Activated T-helper 1 cell treated with anti-CD3 and anti-CD28 coated beads, Interleukin-12 subunit alpha, Interleukin-12 subunit beta, Interleukin-2, Interleukin-4 antibody, amounts not matched to agents 30 ng/mL and 10 ng/mL and 1 ng/mL, durations not matched to agents 14 hours and 24 hours and 36 hours (primary cell): Measurements from ENCODE around the gene KLHDC7B. TPM values are rescaled to one million over a fixed set of nuclear protein-coding genes. Genes with fewer than 3 reads are reported as not detected.

Experiments used
- DNase-seq: peaks from one replicate; pipeline ENCODE4 v3.0.0; 2021; ENCODE audit warnings: low spot score
- H3K27ac Mint-ChIP-seq: one replicate; pipeline ENCODE4 v1.8.0; 2021; ENCODE audit warnings: mild to moderate bottlenecking, mixed read lengths
- H3K27me3 Mint-ChIP-seq: one replicate; pipeline ENCODE4 v1.8.0; 2022; ENCODE audit warnings: mild to moderate bottlenecking, moderate library complexity, mixed read lengths; ENCODE audit not compliant: insufficient read depth
- H3K36me3 Mint-ChIP-seq: one replicate; pipeline ENCODE4 v1.8.0; 2021; ENCODE audit warnings: low read depth, mixed read lengths
- H3K4me1 Mint-ChIP-seq: one replicate; pipeline ENCODE4 v1.8.0; 2021; ENCODE audit warnings: low read depth, mixed read lengths
- H3K4me3 Mint-ChIP-seq: one replicate; pipeline ENCODE4 v1.8.0; 2021; ENCODE audit warnings: mild to moderate bottlenecking, moderate library complexity, mixed read lengths
- H3K9me3 Mint-ChIP-seq: one replicate; pipeline ENCODE4 v1.8.0; 2021; ENCODE audit warnings: mixed read lengths
- intact Hi-C: fragments of 100-400 bp; cut with micrococcal nuclease; formaldehyde crosslinking; loops from one replicate; pipeline ENCODE4 v1.15.1; 2024
- total RNA-seq: library from RNA; stranded (reverse); gene quantifications from 2 replicates; pipeline ENCODE4 v1.2.3, GENCODE V29; 2022

The KLHDC7B gene
- total RNA-seq, 1 donor from 2014 or later = 5.5 TPM

DNA sequence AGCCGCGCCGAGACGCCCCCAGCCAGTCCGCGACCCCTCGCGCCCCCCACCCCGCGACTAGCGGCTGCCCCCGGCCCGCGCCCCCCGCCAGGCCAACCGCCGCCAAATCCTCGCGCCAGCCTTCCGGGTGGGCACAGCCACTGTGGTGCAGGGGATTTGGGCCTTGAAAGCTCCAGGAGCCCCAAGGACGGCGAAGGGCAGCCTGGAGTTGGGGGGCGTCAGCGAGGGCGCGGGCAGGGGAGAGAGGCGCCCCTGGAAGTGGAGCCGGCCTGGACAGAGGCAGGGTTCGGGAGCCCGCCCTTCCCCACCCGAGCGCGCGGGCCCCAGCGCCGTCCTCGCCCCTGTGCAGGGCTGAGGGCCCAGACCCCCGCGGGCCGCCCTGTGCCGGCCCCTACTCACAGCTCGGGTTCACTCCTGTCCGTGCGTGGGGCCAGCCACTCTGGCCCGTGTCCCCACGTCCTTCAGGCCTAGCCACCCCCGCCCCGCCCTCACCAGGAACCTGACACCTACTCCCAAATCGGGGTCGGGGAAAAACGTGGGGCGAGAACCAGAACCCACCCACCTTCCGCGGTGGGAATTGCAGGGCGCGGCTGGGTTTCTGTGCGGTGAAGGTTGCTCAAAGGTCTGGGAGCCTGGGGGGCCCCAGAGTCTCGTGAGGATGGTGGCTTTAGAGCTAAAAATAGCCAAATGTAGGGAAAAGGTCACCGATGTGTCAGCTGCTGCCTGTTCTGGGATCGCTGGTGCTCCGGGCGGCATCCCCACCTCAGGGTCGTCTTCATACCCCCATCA is 32.5 kb downstream of the KLHDC7B start, which contains the start of gene CPT1B:
Gene CPT1B, minus strand, starts transcription at position 441 of the 789 bp plus-strand sequence. CDS start 512 bp downstream, outside the sequence.
- Mint-ChIP-seq H3K27me3 (no peaks in the 10 kb centered on the region), H3K4me3 (no peak within 1 kb of the TSS), H3K9me3 (no peaks in the 10 kb centered on the region), H3K4me1 (peaks cover 15% of the 10 kb centered on the region), H3K27ac (no peak within 1 kb of the TSS), H3K36me3 (peaks cover 27% of the 10 kb centered on the region)
- intact Hi-C loops = no loop called here
- no peak for DNase-seq

DNA sequence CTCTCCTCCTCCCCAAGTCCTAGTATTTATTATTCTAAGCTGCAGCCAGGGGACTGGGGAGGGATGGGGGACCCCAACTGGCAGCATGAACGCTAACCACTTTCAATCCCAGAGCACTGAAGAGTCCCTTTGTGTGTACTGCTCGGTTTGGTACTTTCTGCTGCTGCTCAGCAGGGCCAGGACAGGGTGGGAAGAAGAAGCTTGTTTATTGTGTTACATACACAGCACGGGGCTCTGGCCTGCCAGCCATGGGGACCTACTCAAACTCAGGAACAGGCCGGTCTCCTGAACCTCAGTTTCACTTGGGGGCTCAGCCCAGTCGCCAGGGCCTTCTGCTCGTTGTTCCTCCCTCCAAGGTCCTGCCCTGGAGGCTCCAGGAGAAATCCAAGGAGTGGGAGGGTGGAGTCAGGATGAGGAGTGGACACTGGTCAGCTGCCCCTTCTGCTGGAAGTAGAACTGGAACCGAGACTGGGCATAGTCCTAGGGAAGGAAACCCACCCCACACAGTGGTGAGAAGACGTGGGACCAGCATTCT is 33.1 kb downstream of the KLHDC7B start:
- intact Hi-C loops = no loop called here
- peaks cover 27% of the 10 kb centered on the region for H3K36me3 Mint-ChIP-seq

DNA sequence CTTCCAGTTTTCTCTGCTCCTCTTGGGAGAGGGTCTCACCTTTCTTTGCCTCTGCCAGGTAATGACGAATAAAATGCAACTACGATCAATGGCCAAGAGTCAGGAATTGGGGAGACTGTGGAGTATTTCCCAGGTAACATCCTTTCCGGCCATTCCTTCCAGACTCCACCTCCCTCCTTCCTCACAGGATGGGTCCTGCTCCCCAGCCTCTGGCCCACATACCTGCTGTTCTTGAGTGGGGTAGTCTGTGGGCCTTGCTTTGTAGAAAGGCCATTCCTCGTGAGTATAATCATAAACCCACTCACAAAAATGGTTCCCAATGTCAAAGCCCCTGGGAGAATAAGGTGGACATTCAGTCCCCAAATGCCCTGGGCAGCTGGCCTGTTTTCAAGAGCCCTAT is 34.1 kb downstream of the KLHDC7B start:
- peaks cover 22% of the 10 kb centered on the region for H3K4me1 Mint-ChIP-seq
- H3K27ac Mint-ChIP-seq = peak overlapping the region; percentile 58
- no peak for DNase-seq
- intact Hi-C loops = no loop called here
- H3K4me3 Mint-ChIP-seq = peak overlapping the region; percentile 66
- H3K27me3 Mint-ChIP-seq = no peaks in the 10 kb centered on the region
- H3K36me3 Mint-ChIP-seq = peaks cover 27% of the 10 kb centered on the region
- H3K9me3 Mint-ChIP-seq = no peaks in the 10 kb centered on the region

More for the DNA sequence above, 33.1 kb downstream of the KLHDC7B start:
- H3K4me1 Mint-ChIP-seq = peaks cover 20% of the 10 kb centered on the region
- no peaks in the 10 kb centered on the region for H3K9me3 Mint-ChIP-seq
- no peak overlapping the region for H3K27ac Mint-ChIP-seq
- no peak for DNase-seq
- H3K4me3 Mint-ChIP-seq = no peak overlapping the region
- H3K27me3 Mint-ChIP-seq = no peaks in the 10 kb centered on the region

DNA sequence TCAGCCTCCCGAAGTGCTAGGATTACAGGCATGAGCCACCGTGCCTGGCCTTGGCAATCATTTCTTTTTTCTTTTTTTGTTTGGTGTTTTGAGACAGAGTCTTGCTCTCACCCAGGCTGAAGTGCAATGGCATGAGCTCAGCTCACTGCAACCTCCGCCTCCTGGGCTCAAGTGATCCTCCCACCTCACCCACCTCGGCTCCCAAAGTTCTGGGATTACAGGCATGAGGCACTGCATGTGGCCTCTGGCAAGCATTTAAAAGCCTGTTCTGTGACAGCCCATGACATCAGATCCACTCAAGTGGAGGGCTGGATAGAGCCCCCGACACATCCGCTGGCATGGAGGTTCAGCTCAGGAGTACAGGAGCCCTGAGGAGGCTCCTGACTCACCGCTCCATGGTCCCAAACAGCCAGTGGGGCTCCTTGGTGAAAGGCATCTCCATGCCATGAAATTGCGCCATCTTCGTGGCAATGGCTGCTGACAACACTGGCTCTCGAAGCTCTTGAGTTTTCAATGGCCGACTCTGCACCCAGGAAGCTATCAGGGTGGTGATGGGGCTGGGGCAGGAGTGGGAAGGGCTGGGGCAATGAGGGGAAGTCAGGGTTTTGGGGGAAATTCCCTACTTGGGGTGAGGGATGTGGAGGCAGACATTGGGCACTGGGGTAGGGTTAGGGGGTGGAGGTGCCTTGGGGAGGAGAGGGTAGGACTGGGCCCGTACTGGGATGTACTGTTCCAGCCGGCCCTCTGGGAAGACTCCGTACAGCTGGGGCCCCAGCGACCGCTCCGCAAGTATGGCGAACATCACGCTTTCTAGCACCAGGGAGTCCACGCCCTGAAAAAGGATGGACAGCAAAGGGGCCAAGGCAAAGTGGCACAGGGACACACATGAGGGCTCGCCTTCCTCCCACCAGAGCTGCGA is 35.6 kb downstream of the KLHDC7B start:
- peak overlapping the region; percentile 83 for H3K27ac Mint-ChIP-seq
- DNase-seq = no peak
- peaks cover 16% of the 10 kb centered on the region for H3K36me3 Mint-ChIP-seq
- intact Hi-C loops = no loop called here
- H3K4me3 Mint-ChIP-seq = peak overlapping the region; percentile 94
- no peaks in the 10 kb centered on the region for H3K27me3 Mint-ChIP-seq
- peaks cover 22% of the 10 kb centered on the region for H3K4me1 Mint-ChIP-seq
- H3K9me3 Mint-ChIP-seq = no peaks in the 10 kb centered on the region

GRCh38 chr22:50581950-50582492 is 36.3 kb downstream of the KLHDC7B start:
- H3K36me3 Mint-ChIP-seq = peaks cover 13% of the 10 kb centered on the region
- no peak for DNase-seq
- H3K9me3 Mint-ChIP-seq = no peaks in the 10 kb centered on the region
- peaks cover 22% of the 10 kb centered on the region for H3K4me1 Mint-ChIP-seq
- H3K4me3 Mint-ChIP-seq = peak overlapping the region; percentile 94
- H3K27ac Mint-ChIP-seq = peak overlapping the region; percentile 83
- intact Hi-C loops = loop anchor here (1.0 to 2.0 kb wide), 10 partner anchors 19 to 109 kb away; partner anchors contain the start of genes ARSA, NCAPH2, SBF1 and SCO2
- no peaks in the 10 kb centered on the region for H3K27me3 Mint-ChIP-seq

GRCh38 chr22:50582493-50583293 is 37.0 kb downstream of the KLHDC7B start, which contains the start of gene CHKB:
Gene CHKB, minus strand, starts transcription at chr22:50582849. Its CDS starts 68 bp downstream, at chr22:50582781.
- no peaks in the 10 kb centered on the region for H3K9me3 Mint-ChIP-seq
- peak within 1 kb of the TSS; percentile 94 for H3K4me3 Mint-ChIP-seq
- peaks cover 22% of the 10 kb centered on the region for H3K4me1 Mint-ChIP-seq
- peak; percentile 100 for DNase-seq
- no peaks in the 10 kb centered on the region for H3K27me3 Mint-ChIP-seq
- H3K27ac Mint-ChIP-seq = peak within 1 kb of the TSS; percentile 96
- peaks cover 11% of the 10 kb centered on the region for H3K36me3 Mint-ChIP-seq
- intact Hi-C loops = loop anchor here (1.0 to 2.0 kb wide), 10 partner anchors 19 to 108 kb away; partner anchors contain the start of genes ARSA, NCAPH2, SBF1 and SCO2

GRCh38 chr22:50583294-50583861 is 37.7 kb downstream of the KLHDC7B start:
- H3K27me3 Mint-ChIP-seq = no peaks in the 10 kb centered on the region
- intact Hi-C loops = loop anchor here (2.0 kb wide), 3 partner anchors 45 to 109 kb away; partner anchors contain the start of genes ARSA and SBF1
- H3K27ac Mint-ChIP-seq = peak overlapping the region; percentile 75
- H3K36me3 Mint-ChIP-seq = peaks cover 11% of the 10 kb centered on the region
- no peaks in the 10 kb centered on the region for H3K9me3 Mint-ChIP-seq
- peak overlapping the region; percentile 94 for H3K4me3 Mint-ChIP-seq
- DNase-seq = no peak
- peaks cover 22% of the 10 kb centered on the region for H3K4me1 Mint-ChIP-seq

- Mint-ChIP-seq H3K9me3 (no peaks in the 10 kb centered on the region), H3K27ac (no peak overlapping the region), H3K36me3 (peaks cover 11% of the 10 kb centered on the region), H3K27me3 (no peaks in the 10 kb centered on the region), H3K4me1 (peaks cover 22% of the 10 kb centered on the region), H3K4me3 (peak overlapping the region; percentile 94)
- DNase-seq = no peak
- intact Hi-C loops = no loop called here
Measured at GRCh38 chr22:50584106-50585096, 38.7 kb downstream of the KLHDC7B start.

DNA sequence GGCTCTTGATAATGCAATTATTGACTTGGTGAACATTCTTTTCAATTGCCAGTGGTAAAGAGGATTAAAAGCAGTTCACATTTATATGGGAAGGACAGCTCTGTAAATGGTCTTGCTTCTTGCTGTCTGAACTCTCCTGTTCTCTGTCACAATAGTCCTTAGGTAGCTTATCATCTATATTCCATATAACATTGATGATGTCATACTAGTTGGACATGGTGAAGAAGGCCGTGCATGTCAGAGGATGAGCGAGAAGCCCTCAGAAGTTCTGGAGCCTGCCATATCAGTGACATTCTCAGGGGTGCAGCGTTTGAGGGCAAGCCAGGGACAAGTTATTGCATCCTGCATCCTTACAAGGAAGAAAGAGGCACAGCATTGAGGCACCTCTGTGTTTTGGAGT is 39.5 kb downstream of the KLHDC7B start:
- no peak overlapping the region for H3K27ac Mint-ChIP-seq
- H3K36me3 Mint-ChIP-seq = peaks cover 4% of the 10 kb centered on the region
- peak overlapping the region; percentile 44 for H3K4me3 Mint-ChIP-seq
- peaks cover 5% of the 10 kb centered on the region for H3K27me3 Mint-ChIP-seq
- intact Hi-C loops = no loop called here
- H3K4me1 Mint-ChIP-seq = peaks cover 18% of the 10 kb centered on the region
- DNase-seq = no peak
- no peaks in the 10 kb centered on the region for H3K9me3 Mint-ChIP-seq

DNA sequence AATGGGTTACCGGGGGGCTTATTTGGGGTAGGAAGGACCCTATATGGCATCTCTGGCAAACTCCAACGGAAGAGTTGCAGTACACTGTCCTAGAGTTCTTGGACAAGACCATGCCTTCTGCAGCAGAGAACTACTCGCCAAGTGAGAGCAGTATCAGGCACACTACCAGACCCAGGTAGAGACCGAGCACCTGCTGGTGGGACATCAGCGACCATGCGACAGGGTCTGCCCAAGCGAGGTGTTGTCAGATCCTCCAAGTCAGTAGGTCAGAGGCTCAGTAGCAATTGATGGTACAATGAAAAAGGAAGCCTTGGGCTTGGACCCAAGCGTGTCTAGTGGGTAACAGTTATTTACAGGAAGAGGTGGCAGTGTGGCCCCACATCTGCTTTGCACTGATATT is 40.1 kb downstream of the KLHDC7B start:
- DNase-seq = no peak
- H3K4me3 Mint-ChIP-seq = no peak overlapping the region
- H3K36me3 Mint-ChIP-seq = no peaks in the 10 kb centered on the region
- H3K27ac Mint-ChIP-seq = no peak overlapping the region
- H3K4me1 Mint-ChIP-seq = peaks cover 14% of the 10 kb centered on the region
- H3K27me3 Mint-ChIP-seq = peaks cover 9% of the 10 kb centered on the region
- intact Hi-C loops = no loop called here
- no peaks in the 10 kb centered on the region for H3K9me3 Mint-ChIP-seq

- Mint-ChIP-seq H3K9me3 (no peaks in the 10 kb centered on the region), H3K4me1 (peaks cover 10% of the 10 kb centered on the region), H3K27me3 (peaks cover 12% of the 10 kb centered on the region), H3K36me3 (no peaks in the 10 kb centered on the region), H3K4me3 (no peak overlapping the region), H3K27ac (no peak overlapping the region)
- DNase-seq = no peak
- intact Hi-C loops = no loop called here
Measured at GRCh38 chr22:50586416-50586815, 40.7 kb downstream of the KLHDC7B start.
